RWPE1 (cell line): ENCODE measurements around the gene ITLN1.
"Not testable (repeated sequence)": the region's sequence is repeated elsewhere in the genome, so short reads cannot be mapped to it uniquely, and the experiment has no call there.

Source experiments
- CTCF ChIA-PET: fragments of 350-600 bp; sonication (Branson Sonifier 250); formaldehyde crosslinking; extraction: SDS; loops from one replicate; lab custom pipeline; 2021; lab: Yijun Ruan, JAX
- POLR2A ChIA-PET: fragments of 400-600 bp; formaldehyde crosslinking; extraction: SDS; loops from one replicate; lab custom pipeline; 2020; ENCODE audit warnings: antibody characterized with exemption; ENCODE audit not compliant: low non-redundant PET; lab: Yijun Ruan, JAX
- DNase-seq: peaks from one replicate; pipeline ENCODE4 v3.0.0; 2012; ENCODE audit warnings: low spot score
- H3K27ac ChIP-seq: fragments of 450-650 bp; 2 replicates; pipeline ENCODE4 v1.5.1; 2017
- CTCF ChIP-seq: fragments of 450-650 bp; conservative IDR thresholded peaks from 2 replicates; pipeline ENCODE4 v1.5.1; 2017; ENCODE audit warnings: low read depth, mild to moderate bottlenecking

ITLN1 gene

GRCh38 chr1:160874935-160875334, 10.0 kb downstream of the ITLN1 start:
- ChIA-PET POLR2A (no interaction called here), CTCF (no interaction called here)
- TF ChIP-seq CTCF: no peak
- H3K27ac ChIP-seq: no peak overlapping the region
- DNase-seq: no peak

GRCh38 chr1:160868141-160868540, 16.8 kb downstream of the ITLN1 start:
- CTCF ChIA-PET: no interaction called here
- POLR2A ChIA-PET: no interaction called here
- DNase-seq: no peak
- no peak for TF ChIP-seq CTCF
- no peak overlapping the region for H3K27ac ChIP-seq

DNA sequence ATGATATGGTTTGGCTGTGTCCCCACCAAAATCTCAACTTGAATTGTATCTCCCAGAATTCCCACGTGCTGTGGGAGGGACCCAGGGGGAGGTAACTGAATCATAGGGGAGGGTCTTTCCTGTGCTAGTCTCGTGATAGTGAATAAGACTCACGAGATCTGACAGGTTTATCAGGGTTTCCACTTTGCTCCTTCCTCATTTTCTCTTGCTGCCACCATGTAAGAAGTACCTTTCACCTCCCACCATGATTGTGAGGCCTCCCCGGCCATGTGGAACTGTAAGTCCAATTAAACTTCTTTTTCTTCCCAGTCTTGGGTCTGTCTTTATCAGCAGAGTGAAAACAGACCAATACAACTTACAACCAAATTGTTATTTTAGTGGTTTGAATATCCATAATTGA, 17.3 kb downstream of the ITLN1 start:
- CTCF ChIA-PET, H3K27ac ChIP-seq, DNase-seq, POLR2A ChIA-PET: not testable (repeated sequence)

DNA sequence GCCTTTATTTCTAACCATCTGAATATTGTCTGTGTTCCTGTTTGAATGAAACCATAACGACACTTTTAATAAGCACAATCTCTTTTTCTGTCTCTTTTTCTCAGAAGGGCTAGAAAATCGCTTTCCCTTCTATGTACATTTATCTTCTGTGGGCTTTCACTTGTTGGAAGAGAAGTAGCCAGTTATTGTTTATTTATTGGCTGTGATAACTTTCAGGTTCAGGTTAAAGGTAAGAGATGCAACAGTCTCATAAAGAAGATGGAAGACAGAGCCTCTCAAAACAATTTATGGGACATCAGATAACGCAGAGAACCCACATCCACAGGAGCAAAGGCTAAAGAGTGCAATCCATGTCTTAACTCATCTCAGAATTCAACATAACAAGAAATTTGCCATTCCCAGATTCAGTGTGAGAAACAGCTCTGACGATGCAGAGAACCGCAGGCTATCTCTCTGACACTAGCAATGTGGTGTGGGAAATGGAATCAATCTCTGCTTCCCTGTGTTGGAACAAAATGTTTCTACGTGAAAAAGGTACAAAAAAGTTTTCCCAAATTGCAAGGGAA, 18.2 kb downstream of the ITLN1 start:
- ChIA-PET POLR2A (no interaction called here), CTCF (no interaction called here)
- no peak overlapping the region for H3K27ac ChIP-seq
- DNase-seq: no peak
- no peak for TF ChIP-seq CTCF

- DNase-seq: no peak
- TF ChIP-seq CTCF: no peak
- H3K27ac ChIP-seq: no peak overlapping the region
- ChIA-PET POLR2A (no interaction called here), CTCF (interaction anchor here (0.6 kb wide), 1 partner anchor 61 kb away, joined by 3 read pairs; no protein-coding TSS in a partner anchor)
Measured at GRCh38 chr1:160866001-160866694, 18.8 kb downstream of the ITLN1 start.

DNA sequence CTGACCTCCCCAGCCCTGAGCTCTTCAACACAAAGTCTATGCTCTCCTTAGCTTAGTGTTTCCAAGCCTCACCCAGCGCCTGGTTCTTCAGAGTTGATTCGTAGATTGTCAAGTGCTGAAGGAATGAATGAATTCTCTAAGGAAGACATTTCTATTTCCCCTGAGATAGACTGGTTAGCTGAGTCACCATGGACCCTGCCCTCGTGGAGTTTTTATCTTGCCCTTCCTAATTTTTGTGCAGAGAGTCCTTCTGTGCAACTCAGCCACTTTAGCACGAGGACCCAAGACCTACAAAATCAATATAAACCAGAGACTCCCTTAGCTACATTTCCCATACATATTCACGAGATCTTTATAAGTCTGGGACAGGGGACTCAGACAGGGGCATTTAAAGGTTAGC, 19.6 kb downstream of the ITLN1 start:
- ChIA-PET POLR2A (no interaction called here), CTCF (interaction anchor here (0.6 to 0.7 kb wide), 2 partner anchors 12 to 79 kb away, joined by 4 to 5 read pairs; no protein-coding TSS in a partner anchor)
- H3K27ac ChIP-seq: no peak overlapping the region
- TF ChIP-seq CTCF: no peak
- no peak for DNase-seq

DNA sequence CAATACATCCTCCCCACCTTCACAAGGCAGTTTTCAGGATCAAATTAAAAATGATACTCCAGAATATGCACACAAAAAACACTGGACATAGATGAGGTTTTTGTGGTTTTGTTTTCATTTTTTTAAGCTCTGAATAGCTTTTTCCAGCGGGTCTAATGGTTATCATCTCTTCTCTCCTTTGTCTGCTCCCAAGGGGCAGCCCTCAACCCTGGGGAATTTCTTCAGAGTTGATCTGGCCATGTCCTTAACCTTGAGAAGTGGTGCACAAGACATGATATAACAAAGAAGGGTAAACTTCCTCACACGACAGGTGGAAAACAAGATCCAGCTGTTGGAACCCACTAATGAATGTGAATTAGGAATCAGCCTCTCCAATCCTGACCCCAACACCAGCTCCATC, 20.8 kb downstream of the ITLN1 start:
- no peak overlapping the region for H3K27ac ChIP-seq
- CTCF ChIA-PET: interaction anchor here (0.5 kb wide), 1 partner anchor 276 kb away, joined by 4 read pairs; no protein-coding TSS in a partner anchor

More for the DNA sequence above, 20.8 kb downstream of the ITLN1 start:
- no peak for DNase-seq
- POLR2A ChIA-PET: no interaction called here
- no peak for TF ChIP-seq CTCF
